Activated CD4-positive, CD25-positive, alpha-beta regulatory T cell treated with anti-CD3 and anti-CD28 coated beads, Interleukin-2, amount 50 U/mL, for 16 hours (primary cell): ENCODE results near the gene BRAT1.

ENCODE experiments used
- DNase-seq: peaks from one replicate; pipeline ENCODE4 v3.0.0-alpha.2; 2020; ENCODE audit warnings: low read depth, low spot score

The BRAT1 gene

GRCh38 chr7:2497065-2497464 lies 58.3 kb downstream of the BRAT1 start:
- DNase-seq, result no peak

- DNase-seq, result no peak
Measured at GRCh38 chr7:2496375-2496774, 58.9 kb downstream of the BRAT1 start.

GRCh38 chr7:2495418-2496299 lies 59.7 kb downstream of the BRAT1 start:
- no peak for DNase-seq

GRCh38 chr7:2494191-2495130 lies 60.9 kb downstream of the BRAT1 start:
- DNase-seq, result no peak

DNA sequence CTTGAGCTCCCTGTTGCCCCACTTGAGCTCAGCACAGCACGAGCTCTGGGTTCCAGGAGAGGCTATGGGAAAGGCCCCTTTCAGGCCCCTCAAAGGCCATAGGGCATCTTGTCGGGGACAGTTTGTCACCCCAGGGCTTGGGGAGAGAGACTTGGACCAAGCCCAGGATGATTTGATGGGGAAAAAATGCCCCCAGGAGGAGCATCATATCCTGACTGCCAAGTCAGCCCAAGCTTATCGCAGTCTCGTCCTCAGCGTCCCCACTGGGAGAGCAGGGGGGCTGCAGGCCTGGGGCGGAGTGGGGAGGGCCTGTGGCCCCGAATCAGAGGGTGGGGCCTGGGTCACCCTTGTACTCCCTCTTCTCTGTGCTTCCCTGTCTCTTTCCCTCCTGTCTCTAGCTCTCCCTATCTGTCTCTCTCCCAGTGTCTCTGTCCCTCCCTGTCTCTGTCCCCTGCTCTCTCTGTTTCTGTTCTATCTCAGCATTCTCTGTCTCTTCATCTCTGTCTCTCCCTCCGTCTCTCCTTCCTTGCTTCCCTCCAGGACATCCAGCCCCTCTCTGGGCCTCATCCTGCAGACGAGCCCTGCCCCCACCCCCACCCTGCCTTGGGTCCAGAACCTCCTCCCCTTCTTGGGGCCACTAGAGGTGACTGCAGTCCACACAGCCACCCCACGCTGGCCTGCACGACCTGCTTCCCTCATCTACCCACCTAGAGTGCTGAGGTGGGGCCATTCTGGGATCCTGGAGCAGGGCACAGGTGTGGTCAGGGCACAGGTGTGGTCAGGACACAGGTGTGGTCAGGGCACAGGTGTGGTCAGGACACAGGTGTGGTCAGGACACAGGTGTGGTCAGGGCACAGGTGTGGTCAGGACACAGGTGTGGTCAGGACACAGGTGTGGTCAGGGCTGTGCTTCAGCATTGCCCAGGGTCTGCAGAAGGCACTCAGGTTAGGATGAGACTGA lies 61.8 kb downstream of the BRAT1 start:
- DNase-seq, result no peak

GRCh38 chr7:2492038-2492437 lies 63.3 kb downstream of the BRAT1 start:
- DNase-seq, result no peak

GRCh38 chr7:2490181-2490651 lies 65.1 kb downstream of the BRAT1 start:
- no peak for DNase-seq

- no peak for DNase-seq
Measured at GRCh38 chr7:2488681-2489080, 66.6 kb downstream of the BRAT1 start.

DNA sequence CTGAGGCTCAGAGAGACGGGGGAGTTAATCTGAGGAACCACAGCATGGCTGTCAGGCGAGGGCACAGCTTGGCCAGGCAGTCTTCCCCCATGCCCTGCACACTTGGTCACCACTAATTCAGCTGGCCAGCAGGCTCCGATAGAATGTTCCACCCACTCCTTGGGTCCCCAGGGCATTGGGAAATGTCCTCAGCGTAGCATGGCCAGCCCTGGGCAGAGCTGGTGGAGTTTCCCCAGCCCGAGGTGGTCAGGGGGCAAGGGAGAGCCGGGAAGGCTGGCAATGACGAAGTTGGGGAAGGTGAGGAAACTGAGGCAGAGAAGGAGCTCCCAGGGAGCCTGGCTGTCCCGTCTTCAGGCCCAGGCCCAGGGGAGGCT lies 67.1 kb downstream of the BRAT1 start:
- no peak for DNase-seq
